Adipocyte (in vitro differentiated cells): Measurements from ENCODE around the gene RYR2.
A peak's percentile ranks its signal among the peaks of the same experiment; 100 is the strongest.
"Not testable (repeated sequence)": the region's sequence is repeated elsewhere in the genome, so short reads cannot be mapped to it uniquely, and the experiment has no call there.

Experiments used
- DNase-seq: peaks from one replicate; pipeline ENCODE4 v3.0.0-alpha.2; 2015; ENCODE audit warnings: low read depth
- H3K27me3 ChIP-seq: replicated peaks from 2 replicates; pipeline ENCODE4 v1.7.0; 2013; ENCODE audit warnings: mild to moderate bottlenecking, low read length, moderate library complexity; ENCODE audit not compliant: control insufficient read depth, insufficient read depth
- H3K36me3 ChIP-seq: 2 replicates; pipeline ENCODE4 v1.7.0; 2013; ENCODE audit warnings: low read length, mild to moderate bottlenecking, moderate library complexity; ENCODE audit not compliant: control insufficient read depth, insufficient read depth, severe bottlenecking
- H3K4me1 ChIP-seq: 2 replicates; pipeline ENCODE4 v1.7.0; 2013; ENCODE audit warnings: mild to moderate bottlenecking, low read length, moderate library complexity; ENCODE audit not compliant: control insufficient read depth, insufficient read depth
- H3K4me3 ChIP-seq: 2 replicates; pipeline ENCODE4 v1.7.0; 2013; ENCODE audit warnings: mild to moderate bottlenecking, low read length, moderate library complexity
- H3K9ac ChIP-seq: 2 replicates; pipeline ENCODE4 v1.7.0; 2013; ENCODE audit warnings: mild to moderate bottlenecking, low read length, moderate library complexity
- H3K9me3 ChIP-seq: 2 replicates; pipeline ENCODE4 v1.7.0; 2013; ENCODE audit warnings: mild to moderate bottlenecking, low read length, moderate library complexity; ENCODE audit not compliant: control insufficient read depth

Gene RYR2

DNA sequence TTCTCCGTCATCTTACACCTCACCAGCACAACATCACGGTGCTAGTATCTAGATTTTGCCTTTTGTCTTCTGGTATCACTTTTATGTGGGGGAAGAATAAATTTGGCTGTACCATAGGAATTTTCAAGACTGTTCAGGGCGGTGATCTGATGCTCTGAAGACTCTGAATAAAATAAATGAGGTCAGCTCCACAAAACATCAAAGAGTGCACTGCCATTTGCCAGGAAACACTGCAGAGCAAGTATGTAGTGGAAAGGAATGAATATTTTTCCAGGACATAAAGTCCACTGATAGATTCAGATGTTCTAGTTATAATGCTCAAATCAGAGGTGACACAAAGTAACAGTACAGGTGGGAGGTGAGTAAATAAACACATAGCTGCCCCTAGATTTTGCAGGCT, 792.5 kb downstream of the RYR2 start:
- Histone ChIP-seq H3K9ac (no peak overlapping the region), H3K4me3 (no peak overlapping the region), H3K4me1 (no peaks in the 10 kb centered on the region), H3K27me3 (no peaks in the 10 kb centered on the region), H3K36me3 (no peaks in the 10 kb centered on the region), H3K9me3 (no peaks in the 10 kb centered on the region)
- no peak for DNase-seq

DNA sequence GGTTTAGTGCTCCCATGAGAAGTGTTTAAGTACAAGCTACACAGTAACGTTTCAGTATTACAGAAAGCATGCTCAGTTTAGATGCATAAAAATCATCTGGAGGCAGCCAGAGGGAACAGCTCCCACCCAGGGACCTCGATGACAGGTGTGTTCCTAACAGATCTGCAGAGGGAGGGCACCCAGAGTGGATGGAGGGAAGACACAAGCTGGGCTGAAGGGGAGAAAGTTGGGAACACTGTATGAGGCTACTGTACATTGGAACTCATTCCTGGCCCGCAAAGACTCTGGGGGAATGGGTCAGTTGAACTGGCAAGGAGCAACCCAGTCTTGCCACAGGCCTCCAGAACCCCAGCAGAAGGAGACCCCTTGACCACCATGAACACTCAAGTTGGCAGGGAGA, 796.3 kb downstream of the RYR2 start:
- Histone ChIP-seq H3K4me1 (no peaks in the 10 kb centered on the region), H3K4me3 (no peak overlapping the region), H3K9ac (no peak overlapping the region), H3K27me3 (no peaks in the 10 kb centered on the region), H3K36me3 (no peaks in the 10 kb centered on the region), H3K9me3 (no peaks in the 10 kb centered on the region)
- no peak for DNase-seq

DNA sequence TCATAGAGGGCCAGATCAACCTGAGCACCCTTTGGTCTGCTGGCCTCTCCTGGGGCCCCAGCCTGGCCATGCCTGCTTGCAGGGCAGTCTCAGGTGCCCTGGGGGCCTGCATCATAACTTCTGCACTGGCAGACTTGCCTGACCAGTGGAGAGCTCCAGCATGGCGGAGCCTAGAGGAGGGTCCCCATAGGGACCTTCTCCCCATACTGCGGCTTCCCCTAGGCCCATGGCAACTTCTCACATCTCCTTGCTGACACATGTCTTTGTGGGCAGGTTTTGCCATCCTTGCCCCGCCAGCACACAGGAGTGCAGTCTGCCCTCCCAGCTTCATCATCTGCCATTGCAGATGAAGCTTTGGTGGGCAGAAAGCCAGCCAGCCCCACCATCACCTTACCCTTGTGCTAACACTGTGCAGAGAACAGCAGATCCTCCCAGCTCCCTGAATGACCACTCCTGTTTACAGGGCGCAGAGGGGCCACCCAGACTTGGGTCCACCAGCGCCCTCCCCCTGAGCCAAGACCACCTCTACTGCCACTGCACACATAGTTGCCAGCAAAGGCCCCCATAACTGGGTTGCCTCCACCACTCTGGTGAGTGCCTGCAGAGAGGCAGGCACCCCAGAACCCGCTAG, 797.0 kb downstream of the RYR2 start:
- no peak for DNase-seq
- Histone ChIP-seq H3K9ac (no peak overlapping the region), H3K4me3 (no peak overlapping the region)

DNA sequence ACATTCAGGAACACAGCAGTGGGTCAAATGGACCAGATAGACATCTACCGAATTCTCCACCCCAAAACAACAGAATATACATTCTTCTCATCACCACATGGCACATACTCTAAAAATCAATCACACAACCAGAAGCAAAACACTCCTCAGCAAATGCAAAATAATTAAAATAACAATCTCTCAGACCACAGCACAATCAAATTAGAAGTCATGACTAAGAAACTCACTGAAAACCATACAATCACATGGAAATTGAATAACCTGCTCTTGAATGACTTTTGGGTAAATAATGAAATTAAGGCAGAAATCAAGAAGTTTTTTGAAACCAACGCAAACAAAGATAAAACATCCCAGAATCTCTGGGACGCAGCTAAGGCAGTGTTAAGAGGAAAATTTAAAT, 799.5 kb downstream of the RYR2 start:
- H3K9me3 ChIP-seq: no peaks in the 10 kb centered on the region
- H3K27me3 ChIP-seq: no peaks in the 10 kb centered on the region
- H3K36me3 ChIP-seq: no peaks in the 10 kb centered on the region
- no peak overlapping the region for H3K9ac ChIP-seq
- no peak overlapping the region for H3K4me3 ChIP-seq
- DNase-seq: no peak
- no peaks in the 10 kb centered on the region for H3K4me1 ChIP-seq

More for the DNA sequence above, 797.0 kb downstream of the RYR2 start:
- H3K36me3 ChIP-seq: no peaks in the 10 kb centered on the region
- H3K27me3 ChIP-seq: no peaks in the 10 kb centered on the region
- no peaks in the 10 kb centered on the region for H3K4me1 ChIP-seq
- no peaks in the 10 kb centered on the region for H3K9me3 ChIP-seq

DNA sequence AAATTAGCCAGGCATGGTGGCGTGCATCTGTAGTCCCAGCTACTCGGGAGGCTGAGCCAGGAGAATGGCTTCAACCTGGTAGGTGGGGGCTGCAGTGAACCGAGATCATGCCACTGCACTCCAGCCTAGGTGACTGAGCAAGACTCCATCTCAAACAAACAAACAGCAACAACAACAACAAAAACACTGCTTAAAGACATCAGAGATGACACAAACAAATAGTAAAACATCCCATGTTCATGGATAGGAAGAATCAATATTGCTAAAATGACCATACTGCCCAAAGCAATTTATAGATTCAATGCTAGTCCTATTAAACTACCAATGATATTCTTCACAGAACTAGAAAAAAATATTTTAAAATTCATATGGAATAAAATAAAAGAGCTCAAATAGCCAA, 801.5 kb downstream of the RYR2 start:
- H3K4me1 ChIP-seq, H3K27me3 ChIP-seq, H3K4me3 ChIP-seq, DNase-seq, H3K9me3 ChIP-seq, H3K9ac ChIP-seq, H3K36me3 ChIP-seq: not testable (repeated sequence)

DNA sequence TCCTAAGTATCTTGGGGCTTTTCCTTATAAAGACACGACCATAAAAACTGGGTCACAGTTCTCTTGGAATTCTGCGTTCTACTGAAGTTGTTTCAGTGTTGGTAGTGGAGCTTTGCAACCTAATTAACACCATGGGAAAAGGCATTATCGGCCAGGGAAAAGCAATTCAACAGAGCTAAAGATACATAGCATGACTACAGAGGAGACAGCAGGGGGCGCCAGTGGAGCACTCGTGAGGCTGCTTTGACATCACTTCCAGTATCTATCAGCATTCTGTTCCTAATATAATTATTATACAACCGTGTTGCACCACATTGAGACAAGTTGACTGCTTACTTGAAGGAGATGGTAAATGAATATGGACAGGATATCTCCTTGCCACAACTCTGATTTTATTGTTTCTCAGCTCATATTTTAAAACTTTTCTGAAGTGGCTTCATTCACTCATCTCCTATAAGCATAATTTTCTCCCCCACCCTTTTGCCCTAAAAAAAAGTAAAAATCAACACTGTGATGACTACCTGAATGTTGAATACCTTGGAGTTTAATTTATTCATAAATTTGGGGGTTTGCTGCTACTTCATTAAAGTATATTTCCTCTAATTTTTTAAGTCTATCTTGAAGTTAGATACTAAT, 809.3 kb downstream of the RYR2 start:
- Histone ChIP-seq H3K4me1 (no peaks in the 10 kb centered on the region), H3K9me3 (no peaks in the 10 kb centered on the region), H3K36me3 (no peaks in the 10 kb centered on the region), H3K27me3 (no peaks in the 10 kb centered on the region), H3K9ac (no peak overlapping the region), H3K4me3 (no peak overlapping the region)
- peak; percentile 63 for DNase-seq

DNA sequence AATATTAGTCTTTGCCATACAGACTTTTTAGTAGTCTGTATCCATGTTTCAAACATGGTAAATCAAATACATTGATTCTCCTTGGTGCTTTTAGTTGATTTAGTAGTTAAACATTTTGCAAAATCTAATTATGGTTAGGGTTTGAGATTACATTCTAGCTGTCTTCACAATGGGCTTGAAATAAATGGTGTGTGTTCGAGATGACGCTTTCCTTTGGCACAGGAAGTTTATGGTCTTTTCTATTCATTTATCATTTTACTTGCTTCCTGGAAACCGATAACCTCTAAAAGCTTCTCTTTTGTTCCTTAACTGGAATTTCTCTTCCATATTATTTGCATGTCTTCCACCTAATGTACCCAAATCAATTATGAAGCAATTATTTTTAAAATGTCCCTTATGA, 810.4 kb downstream of the RYR2 start:
- Histone ChIP-seq H3K4me1 (no peaks in the 10 kb centered on the region), H3K9ac (no peak overlapping the region), H3K4me3 (no peak overlapping the region), H3K36me3 (no peaks in the 10 kb centered on the region), H3K9me3 (no peaks in the 10 kb centered on the region), H3K27me3 (no peaks in the 10 kb centered on the region)
- no peak for DNase-seq

DNA sequence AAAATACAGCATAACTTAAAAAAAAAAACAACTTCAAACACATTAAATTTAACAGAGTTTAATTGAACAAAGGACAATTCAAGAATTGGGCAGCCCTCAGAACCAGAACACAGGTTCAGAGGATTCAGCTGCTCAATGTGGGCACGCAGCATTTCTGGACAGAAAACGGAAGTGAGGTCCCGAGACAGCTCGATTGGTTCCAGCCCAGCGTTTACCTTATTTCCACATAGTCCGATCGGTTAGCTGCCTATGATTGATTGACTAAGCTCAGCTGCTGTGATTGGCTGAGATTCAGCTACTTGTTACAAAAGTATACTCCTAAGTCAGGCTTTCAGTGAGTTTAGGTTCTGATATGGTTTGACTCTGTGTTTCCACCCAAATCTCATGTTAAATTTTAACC, 815.5 kb downstream of the RYR2 start:
- no peaks in the 10 kb centered on the region for H3K36me3 ChIP-seq
- no peaks in the 10 kb centered on the region for H3K4me1 ChIP-seq
- no peak for DNase-seq
- H3K9ac ChIP-seq: no peak overlapping the region
- H3K27me3 ChIP-seq: no peaks in the 10 kb centered on the region
- no peaks in the 10 kb centered on the region for H3K9me3 ChIP-seq
- no peak overlapping the region for H3K4me3 ChIP-seq

DNA sequence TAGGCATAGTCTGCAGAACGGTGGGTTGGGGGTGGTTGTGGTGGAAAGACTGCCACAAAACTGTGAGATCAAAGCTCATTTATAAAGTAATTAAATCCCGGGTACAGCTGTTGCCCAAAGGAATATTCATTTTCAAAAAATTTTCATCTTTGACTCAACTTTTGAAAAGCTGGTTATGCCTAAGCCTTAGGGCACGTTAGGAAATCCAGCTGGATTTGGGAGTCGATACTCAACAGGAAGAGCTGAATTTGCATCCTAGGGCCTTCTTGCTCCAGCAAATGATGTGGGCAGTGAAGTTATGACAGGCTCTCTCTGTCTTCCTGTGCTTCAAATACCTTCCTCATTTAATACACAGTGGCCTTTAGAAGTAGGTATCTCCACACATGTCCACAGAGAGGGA, 817.0 kb downstream of the RYR2 start:
- no peak overlapping the region for H3K4me3 ChIP-seq
- H3K9me3 ChIP-seq: no peaks in the 10 kb centered on the region
- no peak overlapping the region for H3K9ac ChIP-seq
- DNase-seq: no peak
- H3K36me3 ChIP-seq: no peaks in the 10 kb centered on the region
- no peaks in the 10 kb centered on the region for H3K4me1 ChIP-seq
- H3K27me3 ChIP-seq: no peaks in the 10 kb centered on the region

DNA sequence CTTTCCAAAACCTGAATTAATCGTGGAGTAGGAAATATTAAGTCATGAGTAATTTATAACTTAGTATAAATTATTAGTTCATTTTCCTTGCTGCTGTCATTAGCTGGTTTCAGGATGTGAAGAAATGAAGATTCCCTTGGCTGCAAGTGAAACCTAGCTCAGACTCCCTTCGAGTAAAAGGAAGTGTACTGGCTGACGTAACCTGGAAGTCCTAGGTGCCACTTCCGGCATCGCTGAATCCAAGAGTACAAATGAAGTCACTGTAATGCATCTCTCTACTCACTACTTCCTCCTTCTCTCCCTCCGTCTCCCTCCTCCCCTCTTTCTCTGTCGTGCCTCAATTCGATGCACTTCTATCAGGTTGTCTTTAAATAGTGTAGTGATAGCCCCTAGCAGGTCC, 820.0 kb downstream of the RYR2 start:
- H3K4me1 ChIP-seq: no peaks in the 10 kb centered on the region
- H3K9ac ChIP-seq: no peak overlapping the region
- no peaks in the 10 kb centered on the region for H3K27me3 ChIP-seq
- no peak overlapping the region for H3K4me3 ChIP-seq
- DNase-seq: no peak
- H3K9me3 ChIP-seq: no peaks in the 10 kb centered on the region
- H3K36me3 ChIP-seq: no peaks in the 10 kb centered on the region

DNA sequence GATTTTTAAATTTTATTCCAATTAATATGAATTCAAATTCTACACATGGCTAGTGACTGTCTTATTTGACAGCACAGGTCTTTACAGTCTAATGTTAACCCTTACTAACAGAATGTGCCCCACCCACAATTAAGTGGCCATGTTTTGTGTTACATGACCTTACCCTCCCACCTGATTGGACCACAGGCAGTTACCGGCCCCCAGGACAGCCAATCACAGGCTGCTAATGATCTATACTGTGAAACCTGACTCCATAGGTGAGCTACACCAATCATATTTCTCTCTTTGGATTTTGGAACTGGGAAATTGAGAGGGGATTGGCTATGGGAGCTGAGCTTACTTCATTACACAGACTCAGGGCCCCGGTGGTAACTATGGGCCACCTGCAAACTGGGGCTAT, 821.2 kb downstream of the RYR2 start:
- DNase-seq: no peak
- Histone ChIP-seq H3K9ac (no peak overlapping the region), H3K27me3 (no peaks in the 10 kb centered on the region), H3K36me3 (no peaks in the 10 kb centered on the region), H3K4me1 (no peaks in the 10 kb centered on the region), H3K4me3 (no peak overlapping the region), H3K9me3 (no peaks in the 10 kb centered on the region)
